Calu3 (cell line): Measurements from ENCODE around the gene GPX3. TPM values are rescaled to one million over a fixed set of nuclear protein-coding genes. Genes with fewer than 3 reads are reported as not detected.

Source experiments
- BruUV-seq: library from RNA; stranded (reverse); fragments of 400-500 nt; replicated peaks from 2 replicates; lab custom pipeline; 2021; lab: Mats Ljungman, UMichigan
- CTCF ChIA-PET: fragments of 300-600 bp; sonication (Branson Sonifier 250); formaldehyde crosslinking; loops from one replicate; lab custom pipeline; 2022; ENCODE audit warnings: antibody characterized with exemption; lab: Charles Lee
- DNase-seq: peaks from one replicate; pipeline ENCODE4 v3.0.0; 2022
- H3K27ac Mint-ChIP-seq: one replicate; pipeline ENCODE4 v1.8.0; 2022; ENCODE audit warnings: mixed read lengths; ENCODE audit not compliant: unreplicated experiment
- H3K27me3 Mint-ChIP-seq: one replicate; pipeline ENCODE4 v1.8.0; 2022; ENCODE audit warnings: mixed read lengths; ENCODE audit not compliant: unreplicated experiment
- H3K36me3 Mint-ChIP-seq: one replicate; pipeline ENCODE4 v1.8.0; 2022; ENCODE audit warnings: mild to moderate bottlenecking, moderate library complexity, mixed read lengths; ENCODE audit not compliant: insufficient read depth, unreplicated experiment
- H3K4me1 Mint-ChIP-seq: one replicate; pipeline ENCODE4 v1.8.0; 2022; ENCODE audit warnings: mild to moderate bottlenecking, low read depth, mixed read lengths; ENCODE audit not compliant: unreplicated experiment
- H3K4me3 Mint-ChIP-seq: one replicate; pipeline ENCODE4 v1.8.0; 2022; ENCODE audit warnings: mild to moderate bottlenecking, low read depth, moderate library complexity, mixed read lengths; ENCODE audit not compliant: unreplicated experiment
- H3K9me3 Mint-ChIP-seq: one replicate; pipeline ENCODE4 v1.8.0; 2022; ENCODE audit warnings: low read depth, mixed read lengths; ENCODE audit not compliant: unreplicated experiment
- intact Hi-C: fragments of 100-400 bp; cut with micrococcal nuclease; formaldehyde crosslinking; loops from one replicate; pipeline ENCODE4 v1.10.0; 2022; ENCODE audit not compliant: unreplicated experiment
- total RNA-seq: library from RNA; stranded (reverse); gene quantifications from 2 replicates; pipeline ENCODE4 v1.2.3, GENCODE V29; 2022
- TF ChIP-seq, protein P1 (sequence below): fragments of 200-600 bp; IDR thresholded peaks from one replicate; pipeline ENCODE4 v1.8.0; 2022; ENCODE audit warnings: antibody characterized with exemption; ENCODE audit not compliant: unreplicated experiment

GPX3 gene
- total RNA-seq, 1 experiment from 2014 or later = not detected

DNA sequence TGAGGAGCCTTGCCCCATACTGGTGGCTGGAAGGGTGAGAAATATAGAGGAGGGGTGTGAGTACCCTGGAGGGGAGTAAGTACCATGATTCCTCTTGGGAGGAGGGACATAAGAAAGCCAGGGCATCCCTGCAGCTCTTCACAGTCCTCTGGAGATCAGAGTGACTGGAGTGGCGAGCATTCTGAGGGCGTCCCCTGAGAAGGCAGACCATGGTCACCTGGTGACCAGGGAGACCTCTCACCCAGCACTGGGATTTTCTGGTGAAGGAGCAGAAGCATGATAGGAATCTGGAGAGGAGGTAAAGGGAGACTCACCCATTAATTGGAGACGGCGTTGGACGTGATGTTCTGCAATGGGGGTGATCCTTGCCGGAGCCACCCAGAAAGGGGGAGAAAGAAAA, 27.7 kb upstream of the GPX3 start:
- CTCF ChIA-PET = no interaction called here
- TF ChIP-seq, protein P1, sequence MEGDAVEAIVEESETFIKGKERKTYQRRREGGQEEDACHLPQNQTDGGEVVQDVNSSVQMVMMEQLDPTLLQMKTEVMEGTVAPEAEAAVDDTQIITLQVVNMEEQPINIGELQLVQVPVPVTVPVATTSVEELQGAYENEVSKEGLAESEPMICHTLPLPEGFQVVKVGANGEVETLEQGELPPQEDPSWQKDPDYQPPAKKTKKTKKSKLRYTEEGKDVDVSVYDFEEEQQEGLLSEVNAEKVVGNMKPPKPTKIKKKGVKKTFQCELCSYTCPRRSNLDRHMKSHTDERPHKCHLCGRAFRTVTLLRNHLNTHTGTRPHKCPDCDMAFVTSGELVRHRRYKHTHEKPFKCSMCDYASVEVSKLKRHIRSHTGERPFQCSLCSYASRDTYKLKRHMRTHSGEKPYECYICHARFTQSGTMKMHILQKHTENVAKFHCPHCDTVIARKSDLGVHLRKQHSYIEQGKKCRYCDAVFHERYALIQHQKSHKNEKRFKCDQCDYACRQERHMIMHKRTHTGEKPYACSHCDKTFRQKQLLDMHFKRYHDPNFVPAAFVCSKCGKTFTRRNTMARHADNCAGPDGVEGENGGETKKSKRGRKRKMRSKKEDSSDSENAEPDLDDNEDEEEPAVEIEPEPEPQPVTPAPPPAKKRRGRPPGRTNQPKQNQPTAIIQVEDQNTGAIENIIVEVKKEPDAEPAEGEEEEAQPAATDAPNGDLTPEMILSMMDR = no peak
- Mint-ChIP-seq H3K4me1 (no peaks in the 10 kb centered on the region), H3K36me3 (no peaks in the 10 kb centered on the region), H3K9me3 (peaks cover 4% of the 10 kb centered on the region), H3K27ac (no peak overlapping the region), H3K4me3 (no peak overlapping the region), H3K27me3 (peaks cover 14% of the 10 kb centered on the region)
- no peak for DNase-seq
- intact Hi-C loops = no loop called here
- BruUV-seq = no TSS peak

DNA sequence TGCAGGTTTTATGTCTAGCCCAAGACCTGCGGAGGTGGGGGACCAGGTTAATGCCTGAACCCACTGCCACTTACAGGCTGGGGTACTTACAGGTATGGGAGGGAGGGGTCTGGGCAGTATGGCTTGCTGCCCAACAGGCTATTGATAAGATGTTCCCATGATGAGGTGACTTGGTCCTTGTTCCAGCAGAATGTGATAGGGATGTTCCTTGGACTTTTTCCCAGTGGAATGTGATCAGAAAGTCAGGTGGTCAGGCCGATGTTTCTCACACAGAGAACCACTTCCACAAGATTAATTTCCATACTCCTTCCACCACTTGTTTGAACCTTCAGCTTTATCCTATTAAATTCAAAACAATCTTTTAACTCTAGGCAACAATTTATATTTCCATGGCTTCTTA, 27.0 kb upstream of the GPX3 start:
- BruUV-seq = no TSS peak
- Mint-ChIP-seq H3K27me3 (peaks cover 14% of the 10 kb centered on the region), H3K4me3 (no peak overlapping the region), H3K27ac (no peak overlapping the region), H3K36me3 (no peaks in the 10 kb centered on the region), H3K4me1 (no peaks in the 10 kb centered on the region), H3K9me3 (peaks cover 4% of the 10 kb centered on the region)
- no peak for DNase-seq
- TF ChIP-seq, protein P1 = no peak
- intact Hi-C loops = no loop called here
- CTCF ChIA-PET = no interaction called here

DNA sequence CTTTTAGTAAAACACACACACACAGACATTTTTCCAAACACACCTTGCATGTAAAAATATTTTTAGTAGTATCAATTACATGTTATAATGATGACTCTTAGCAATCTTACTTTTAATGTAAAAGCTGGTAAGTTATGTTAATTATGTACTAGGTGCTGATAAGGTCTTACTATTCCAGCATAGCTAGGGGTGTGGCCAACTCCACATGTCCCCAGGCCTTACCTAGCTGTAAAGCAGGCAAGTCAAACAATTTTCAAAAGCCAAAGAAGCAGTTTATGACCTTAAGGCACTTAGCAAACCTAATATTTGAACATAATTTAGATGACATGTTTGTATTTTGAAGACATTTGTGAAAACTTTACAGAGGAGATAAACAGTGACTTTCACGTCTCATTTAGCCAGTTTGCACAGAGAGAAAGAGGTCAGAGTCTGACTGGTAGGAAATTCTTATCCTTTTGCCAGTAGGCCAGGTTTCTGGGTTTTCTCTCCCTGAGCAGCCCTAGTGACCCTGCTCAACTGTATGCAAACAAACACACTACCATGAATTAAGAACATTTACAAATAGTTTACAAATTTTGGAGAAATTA, 26.5 kb upstream of the GPX3 start:
- no peak overlapping the region for H3K27ac Mint-ChIP-seq
- TF ChIP-seq, protein P1 = no peak
- H3K4me1 Mint-ChIP-seq = no peaks in the 10 kb centered on the region
- CTCF ChIA-PET = no interaction called here
- H3K4me3 Mint-ChIP-seq = no peak overlapping the region
- peaks cover 4% of the 10 kb centered on the region for H3K9me3 Mint-ChIP-seq
- peaks cover 14% of the 10 kb centered on the region for H3K27me3 Mint-ChIP-seq
- intact Hi-C loops = no loop called here
- H3K36me3 Mint-ChIP-seq = no peaks in the 10 kb centered on the region
- BruUV-seq = no TSS peak
- no peak for DNase-seq

DNA sequence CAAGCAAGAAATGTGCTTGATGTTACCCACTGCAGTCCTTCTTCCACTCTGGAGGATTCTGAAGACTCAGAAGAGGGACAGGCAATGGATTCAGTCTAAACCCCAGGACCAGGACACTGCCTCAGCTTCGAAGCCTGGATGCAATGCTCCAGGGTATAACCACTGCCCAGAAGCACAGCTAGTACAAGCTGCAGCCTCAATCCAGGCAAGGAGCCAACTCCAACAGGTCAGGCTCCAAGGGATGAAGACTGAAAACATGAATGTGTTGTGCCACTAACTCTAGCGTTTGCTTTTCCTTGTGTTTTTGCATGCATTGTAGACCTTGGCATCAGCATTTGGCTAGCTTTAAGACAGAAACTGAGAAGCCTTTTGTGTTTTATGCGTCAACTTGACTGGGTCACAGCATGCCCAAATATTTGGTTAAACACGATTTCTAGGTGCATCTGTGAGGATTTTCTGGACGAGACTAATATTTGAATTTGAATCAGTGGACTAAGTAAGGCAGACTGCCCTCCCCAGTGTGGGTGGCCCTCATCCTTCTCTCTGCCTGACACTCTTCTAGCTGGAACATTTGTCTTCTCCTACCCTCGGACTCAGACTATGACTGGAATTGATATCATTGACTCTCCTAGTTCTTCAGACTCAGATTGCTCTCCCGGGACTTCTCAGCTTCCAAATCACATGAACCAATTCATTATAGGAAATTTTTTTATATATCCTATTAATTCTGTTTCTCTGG, 20.5 kb upstream of the GPX3 start:
- BruUV-seq = no TSS peak
- Mint-ChIP-seq H3K4me3 (no peak overlapping the region), H3K27ac (no peak overlapping the region), H3K9me3 (no peaks in the 10 kb centered on the region), H3K27me3 (peaks cover 26% of the 10 kb centered on the region), H3K36me3 (no peaks in the 10 kb centered on the region), H3K4me1 (no peaks in the 10 kb centered on the region)
- TF ChIP-seq, protein P1 = no peak
- intact Hi-C loops = loop anchor here (10.0 kb wide), 1 partner anchor 445 kb away; the partner anchor contains the start of gene SLC36A1
- CTCF ChIA-PET = interaction anchor here (1.0 kb wide), 1 partner anchor 165 kb away, joined by 3 read pairs; no protein-coding TSS in a partner anchor
- no peak for DNase-seq
